ENCODE data around the gene DZIP1. TPM values are rescaled to one million over a fixed set of nuclear protein-coding genes. Genes with fewer than 3 reads are reported as not detected.
A peak's percentile ranks its signal among the peaks of the same experiment; 100 is the strongest.

DZIP1 gene
- total RNA-seq, 1 donor from 2014 or later: 18.1 TPM

DNA sequence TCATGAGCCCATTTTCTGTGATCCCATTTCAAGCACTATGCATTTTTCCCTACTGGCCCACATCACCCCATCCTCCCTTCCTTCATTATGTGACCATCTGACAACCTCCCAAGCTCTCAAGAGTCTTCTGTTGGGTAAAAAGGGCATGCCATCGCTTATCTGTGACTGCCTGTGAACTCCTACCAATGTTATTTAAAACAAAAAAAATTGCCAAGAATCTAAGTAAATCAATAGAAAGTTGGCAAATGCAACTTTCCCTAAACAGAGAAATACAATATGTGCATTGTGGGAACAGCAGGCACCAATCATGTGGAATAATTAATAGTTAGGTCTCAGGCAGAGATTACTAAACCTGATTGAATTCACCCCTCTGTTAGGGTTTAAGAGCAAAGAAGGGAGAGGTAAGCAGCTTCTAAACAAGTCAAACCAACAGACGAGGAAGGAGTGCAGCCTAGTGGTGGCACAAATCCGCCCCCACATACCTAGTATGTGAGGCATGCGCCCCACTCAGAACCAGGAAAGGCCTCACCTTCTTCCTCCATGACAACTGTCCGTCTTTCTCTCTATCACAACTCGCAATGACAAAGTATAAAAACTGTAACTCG lies 29.8 kb downstream of the DZIP1 start:
- Mint-ChIP-seq H3K4me1 (ENCODE audit: low read depth, unreplicated experiment) (peaks cover 8% of the 10 kb centered on the region), H3K9me3 (ENCODE audit: unreplicated experiment) (no peaks in the 10 kb centered on the region), H3K27ac (ENCODE audit: unreplicated experiment) (no peak overlapping the region), H3K4me3 (ENCODE audit: unreplicated experiment) (no peak overlapping the region), H3K36me3 (ENCODE audit: unreplicated experiment) (no peaks in the 10 kb centered on the region), H3K27me3 (ENCODE audit: unreplicated experiment) (no peaks in the 10 kb centered on the region)
- no peak for DNase-seq
- TF ChIP-seq CTCF (IDR thresholded peaks at IDR 0.05; ENCODE audit: partially characterized antibody, unreplicated experiment): no peak

- peak overlapping the region; percentile 2 for H3K4me3 Mint-ChIP-seq (ENCODE audit: unreplicated experiment)
- TF ChIP-seq CTCF (IDR thresholded peaks at IDR 0.05; ENCODE audit: partially characterized antibody, unreplicated experiment): no peak
These were observed 35.7 kb downstream of the DZIP1 start for GRCh38 chr13:95608640-95609323.

DNA sequence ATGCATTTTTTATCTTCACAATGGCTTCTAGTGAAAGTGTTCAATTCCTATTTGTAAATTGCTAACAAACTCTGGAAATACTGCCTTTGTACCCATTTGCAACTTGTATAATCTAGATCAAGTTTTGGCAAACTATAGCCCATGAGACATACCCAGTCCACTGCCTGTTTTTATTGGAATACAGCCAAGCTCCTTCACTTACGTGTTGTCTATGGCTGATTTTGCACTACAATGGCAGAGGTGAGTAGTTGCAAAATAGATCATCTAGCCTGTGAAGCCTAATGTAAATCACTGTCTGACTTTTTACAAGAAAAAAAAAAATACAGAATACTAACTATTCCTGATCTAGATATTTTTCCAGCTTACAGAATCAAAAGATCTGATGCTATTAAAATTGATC lies 37.1 kb downstream of the DZIP1 start:
- TF ChIP-seq CTCF (IDR thresholded peaks at IDR 0.05; ENCODE audit: partially characterized antibody, unreplicated experiment): no peak
- Mint-ChIP-seq H3K36me3 (ENCODE audit: unreplicated experiment) (no peaks in the 10 kb centered on the region), H3K4me3 (ENCODE audit: unreplicated experiment) (no peak overlapping the region)

More at GRCh38 chr13:95608640-95609323, 35.7 kb downstream of the DZIP1 start:
- Mint-ChIP-seq H3K27ac (ENCODE audit: unreplicated experiment) (peak overlapping the region; percentile 89), H3K9me3 (ENCODE audit: unreplicated experiment) (no peaks in the 10 kb centered on the region), H3K36me3 (ENCODE audit: unreplicated experiment) (no peaks in the 10 kb centered on the region), H3K27me3 (ENCODE audit: unreplicated experiment) (no peaks in the 10 kb centered on the region), H3K4me1 (ENCODE audit: low read depth, unreplicated experiment) (peaks cover 22% of the 10 kb centered on the region)
- peak; percentile 26 for DNase-seq

DNA sequence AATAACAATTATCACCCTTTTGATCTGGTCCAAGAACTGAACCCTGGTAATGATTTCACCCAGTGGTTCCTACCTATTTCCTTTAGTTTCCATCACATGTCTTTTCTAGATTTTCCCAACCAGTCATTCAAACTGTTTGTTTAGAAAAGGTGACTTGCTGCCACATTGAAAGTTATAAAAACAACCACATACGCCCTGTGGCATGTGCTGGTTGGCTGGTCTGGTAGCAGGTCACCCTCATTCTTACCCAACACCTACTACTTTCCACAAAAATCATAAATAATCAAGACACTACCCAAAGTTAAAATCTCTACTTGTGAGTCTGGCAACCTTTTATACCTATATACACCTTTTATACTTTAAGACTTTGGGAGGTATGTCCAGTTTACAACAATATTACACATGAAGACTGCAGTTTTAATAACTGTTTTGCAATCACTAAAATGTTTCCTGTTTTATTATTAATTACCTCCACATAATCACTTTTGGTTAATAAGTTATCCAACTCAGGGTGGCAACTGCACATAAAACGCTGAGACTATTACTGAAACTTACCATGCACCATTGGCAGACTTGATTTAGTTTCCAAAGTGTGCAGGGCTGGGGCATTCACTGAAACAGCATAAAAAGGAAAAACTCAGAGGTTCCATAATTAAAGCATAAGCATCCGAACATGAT lies 38.9 kb downstream of the DZIP1 start:
- H3K4me1 Mint-ChIP-seq (ENCODE audit: low read depth, unreplicated experiment): peaks cover 16% of the 10 kb centered on the region
- H3K4me3 Mint-ChIP-seq (ENCODE audit: unreplicated experiment): no peak overlapping the region

More for the DNA sequence above, 37.1 kb downstream of the DZIP1 start:
- no peaks in the 10 kb centered on the region for H3K27me3 Mint-ChIP-seq (ENCODE audit: unreplicated experiment)
- H3K9me3 Mint-ChIP-seq (ENCODE audit: unreplicated experiment): no peaks in the 10 kb centered on the region
- no peak overlapping the region for H3K27ac Mint-ChIP-seq (ENCODE audit: unreplicated experiment)
- peaks cover 21% of the 10 kb centered on the region for H3K4me1 Mint-ChIP-seq (ENCODE audit: low read depth, unreplicated experiment)
- no peak for DNase-seq

More for the DNA sequence above, 38.9 kb downstream of the DZIP1 start:
- H3K27me3 Mint-ChIP-seq (ENCODE audit: unreplicated experiment): no peaks in the 10 kb centered on the region
- H3K36me3 Mint-ChIP-seq (ENCODE audit: unreplicated experiment): no peaks in the 10 kb centered on the region
- H3K9me3 Mint-ChIP-seq (ENCODE audit: unreplicated experiment): no peaks in the 10 kb centered on the region
- DNase-seq: no peak
- TF ChIP-seq CTCF (IDR thresholded peaks at IDR 0.05; ENCODE audit: partially characterized antibody, unreplicated experiment): no peak
- no peak overlapping the region for H3K27ac Mint-ChIP-seq (ENCODE audit: unreplicated experiment)

Measured in glutamatergic neuron (in vitro differentiated cells).